Neural progenitor cell (in vitro differentiated cells): ENCODE results near the gene NPPB.
A peak's percentile ranks its signal among the peaks of the same experiment; 100 is the strongest.

Experiments
- CTCF ChIP-seq: fragments of 200-600 bp; sonication (generic); IDR thresholded peaks from 2 replicates; pipeline ENCODE4 v1.5.1; 2017; ENCODE audit warnings: antibody characterized with exemption, mild to moderate bottlenecking
- EZH2 ChIP-seq: fragments of 200-600 bp; sonication (generic); IDR thresholded peaks from 2 replicates; pipeline ENCODE4 v1.6.1; 2017; ENCODE audit warnings: antibody characterized with exemption, mild to moderate bottlenecking, moderate library complexity

- TF ChIP-seq CTCF: peak; percentile 97
- no peak for TF ChIP-seq EZH2
Measured at GRCh38 chr1:11838349-11839272, 20.1 kb downstream of the NPPB start.
